GM12892 (cell line): ENCODE data around the gene PCBP2.

ENCODE experiments used
- POLR2A ChIP-seq: IDR thresholded peaks from 2 replicates; pipeline ENCODE4 v1.6.1; 2011; ENCODE audit warnings: low read depth, low read length, control low read depth
- POLR2AphosphoS5 ChIP-seq: IDR thresholded peaks from 2 replicates; pipeline ENCODE4 v1.6.1; 2011; ENCODE audit warnings: low read depth, low read length, control low read depth

GRCh38 chr12:53431187-53431586 lies 20.7 kb upstream of the PCBP2 start:
- TF ChIP-seq POLR2AphosphoS5, result no peak
- TF ChIP-seq POLR2A, result no peak
